Stimulated activated naive CD8-positive, alpha-beta T cell treated with anti-CD3 and anti-CD28 coated beads, Interleukin-15, Interleukin-2, amounts not matched to agents 100 ng/mL and 50 ng/mL, for 24 hours (primary cell): ENCODE measurements around the gene GTF3C4.

Source experiments
- H3K27ac Mint-ChIP-seq: one replicate; pipeline ENCODE4 v1.8.0; 2021; ENCODE audit warnings: mild to moderate bottlenecking, mixed read lengths
- H3K27me3 Mint-ChIP-seq: one replicate; pipeline ENCODE4 v1.8.0; 2021; ENCODE audit warnings: mixed read lengths
- H3K36me3 Mint-ChIP-seq: one replicate; pipeline ENCODE4 v1.8.0; 2021; ENCODE audit warnings: low read depth, mixed read lengths
- H3K4me1 Mint-ChIP-seq: one replicate; pipeline ENCODE4 v1.8.0; 2021; ENCODE audit warnings: low read depth, mixed read lengths
- H3K4me3 Mint-ChIP-seq: one replicate; pipeline ENCODE4 v1.8.0; 2021; ENCODE audit warnings: mild to moderate bottlenecking, mixed read lengths
- H3K9me3 Mint-ChIP-seq: one replicate; pipeline ENCODE4 v1.8.0; 2021; ENCODE audit warnings: mixed read lengths

The GTF3C4 gene

GRCh38 chr9:132726576-132727130 is 56.4 kb downstream of the GTF3C4 start:
- H3K36me3 Mint-ChIP-seq = no peaks in the 10 kb centered on the region
- no peaks in the 10 kb centered on the region for H3K4me1 Mint-ChIP-seq
- H3K4me3 Mint-ChIP-seq = no peak overlapping the region
- H3K9me3 Mint-ChIP-seq = no peaks in the 10 kb centered on the region
- H3K27ac Mint-ChIP-seq = no peak overlapping the region
- H3K27me3 Mint-ChIP-seq = peaks cover 8% of the 10 kb centered on the region

- Mint-ChIP-seq H3K36me3 (no peaks in the 10 kb centered on the region), H3K9me3 (no peaks in the 10 kb centered on the region), H3K4me3 (no peak overlapping the region), H3K27ac (no peak overlapping the region), H3K27me3 (peaks cover 5% of the 10 kb centered on the region), H3K4me1 (no peaks in the 10 kb centered on the region)
Observed at GRCh38 chr9:132728071-132728470, 57.8 kb downstream of the GTF3C4 start.

GRCh38 chr9:132728497-132728896 is 58.2 kb downstream of the GTF3C4 start:
- Mint-ChIP-seq H3K36me3 (no peaks in the 10 kb centered on the region), H3K9me3 (no peaks in the 10 kb centered on the region), H3K4me1 (no peaks in the 10 kb centered on the region), H3K27ac (no peak overlapping the region), H3K4me3 (no peak overlapping the region), H3K27me3 (peaks cover 4% of the 10 kb centered on the region)

GRCh38 chr9:132729235-132729890 is 59.1 kb downstream of the GTF3C4 start:
- H3K4me3 Mint-ChIP-seq = no peak overlapping the region
- no peaks in the 10 kb centered on the region for H3K9me3 Mint-ChIP-seq
- peaks cover 4% of the 10 kb centered on the region for H3K27me3 Mint-ChIP-seq
- H3K27ac Mint-ChIP-seq = no peak overlapping the region
- H3K4me1 Mint-ChIP-seq = no peaks in the 10 kb centered on the region
- H3K36me3 Mint-ChIP-seq = no peaks in the 10 kb centered on the region

GRCh38 chr9:132730054-132731033 is 60.1 kb downstream of the GTF3C4 start:
- H3K4me3 Mint-ChIP-seq = no peak overlapping the region
- no peaks in the 10 kb centered on the region for H3K36me3 Mint-ChIP-seq
- H3K9me3 Mint-ChIP-seq = no peaks in the 10 kb centered on the region
- H3K27me3 Mint-ChIP-seq = peaks cover 4% of the 10 kb centered on the region
- no peaks in the 10 kb centered on the region for H3K4me1 Mint-ChIP-seq
- H3K27ac Mint-ChIP-seq = no peak overlapping the region

GRCh38 chr9:132731230-132731629 is 61.0 kb downstream of the GTF3C4 start:
- no peak overlapping the region for H3K4me3 Mint-ChIP-seq
- no peak overlapping the region for H3K27ac Mint-ChIP-seq
- H3K9me3 Mint-ChIP-seq = no peaks in the 10 kb centered on the region
- no peaks in the 10 kb centered on the region for H3K4me1 Mint-ChIP-seq
- no peaks in the 10 kb centered on the region for H3K36me3 Mint-ChIP-seq
- peaks cover 4% of the 10 kb centered on the region for H3K27me3 Mint-ChIP-seq

- H3K4me3 Mint-ChIP-seq = no peak overlapping the region
- no peaks in the 10 kb centered on the region for H3K36me3 Mint-ChIP-seq
- H3K9me3 Mint-ChIP-seq = no peaks in the 10 kb centered on the region
- H3K27ac Mint-ChIP-seq = no peak overlapping the region
- H3K27me3 Mint-ChIP-seq = peaks cover 4% of the 10 kb centered on the region
- no peaks in the 10 kb centered on the region for H3K4me1 Mint-ChIP-seq
Observed at GRCh38 chr9:132732326-132733259, 62.3 kb downstream of the GTF3C4 start.

GRCh38 chr9:132733260-132733815 is 63.1 kb downstream of the GTF3C4 start:
- Mint-ChIP-seq H3K36me3 (no peaks in the 10 kb centered on the region), H3K9me3 (no peaks in the 10 kb centered on the region), H3K4me3 (no peak overlapping the region), H3K4me1 (no peaks in the 10 kb centered on the region), H3K27me3 (no peaks in the 10 kb centered on the region), H3K27ac (no peak overlapping the region)

- no peaks in the 10 kb centered on the region for H3K4me1 Mint-ChIP-seq
- H3K27ac Mint-ChIP-seq = no peak overlapping the region
- no peak overlapping the region for H3K4me3 Mint-ChIP-seq
- H3K9me3 Mint-ChIP-seq = no peaks in the 10 kb centered on the region
- peaks cover 34% of the 10 kb centered on the region for H3K27me3 Mint-ChIP-seq
- no peaks in the 10 kb centered on the region for H3K36me3 Mint-ChIP-seq
Observed at GRCh38 chr9:132739710-132740310, 69.5 kb downstream of the GTF3C4 start.

GRCh38 chr9:132740526-132741309 is 70.5 kb downstream of the GTF3C4 start:
- Mint-ChIP-seq H3K4me3 (no peak overlapping the region), H3K9me3 (no peaks in the 10 kb centered on the region), H3K27ac (no peak overlapping the region), H3K27me3 (peaks cover 42% of the 10 kb centered on the region), H3K36me3 (no peaks in the 10 kb centered on the region), H3K4me1 (no peaks in the 10 kb centered on the region)

- Mint-ChIP-seq H3K27ac (no peak overlapping the region), H3K4me1 (no peaks in the 10 kb centered on the region), H3K27me3 (peaks cover 54% of the 10 kb centered on the region), H3K4me3 (no peak overlapping the region), H3K36me3 (no peaks in the 10 kb centered on the region), H3K9me3 (no peaks in the 10 kb centered on the region)
Observed at GRCh38 chr9:132742821-132743311, 72.6 kb downstream of the GTF3C4 start.

GRCh38 chr9:132743931-132744479 is 73.7 kb downstream of the GTF3C4 start:
- Mint-ChIP-seq H3K4me1 (no peaks in the 10 kb centered on the region), H3K9me3 (no peaks in the 10 kb centered on the region), H3K36me3 (no peaks in the 10 kb centered on the region), H3K27me3 (peaks cover 54% of the 10 kb centered on the region), H3K4me3 (no peak overlapping the region), H3K27ac (no peak overlapping the region)
